Right ventricle myocardium superior (tissue), 1 donor: Measurements from ENCODE around the gene SOX15. TPM values are rescaled to one million over a fixed set of nuclear protein-coding genes. Genes with fewer than 3 reads are reported as not detected.
A peak's percentile ranks its signal among the peaks of the same experiment; 100 is the strongest.

Experiments used
- ATAC-seq: fragments of 200-7000 bp; cut with Tn5 transposase; one replicate; pipeline ENCODE4 v1.9.1; 2020; ENCODE audit warnings: mild to moderate bottlenecking; ENCODE audit not compliant: poor library complexity
- DNase-seq: peaks from one replicate; pipeline ENCODE4 v3.0.0-alpha.2; 2020
- intact Hi-C: fragments of 100-400 bp; cut with DNase I; formaldehyde crosslinking; loops from one replicate; pipeline ENCODE4 v1.11.2; 2022
- total RNA-seq: library from RNA; stranded (reverse); fragmentation: NEBNext Ultra II Directional; extraction: Animal tissue kit (Norgen Biotek cat#: 25700); gene quantifications from one replicate; pipeline ENCODE4 v1.2.1, GENCODE V29; 2021
- donor health status: DM: no; HTN: yes; CAD: no; lungs with severe emphysema.

SOX15 gene
- total RNA-seq, 1 donor from 2014 or later, result 0.91 TPM

GRCh38 chr17:7580604-7581575 is 9.0 kb downstream of the SOX15 start:
- no peak for DNase-seq
- no peak for ATAC-seq
- intact Hi-C loops, result loop anchor here (5.0 kb wide), 1 partner anchor 139 kb away; no protein-coding TSS in a partner anchor

GRCh38 chr17:7579834-7580603 is 9.9 kb downstream of the SOX15 start:
- ATAC-seq (no peak), DNase-seq (no peak)
- intact Hi-C loops, result loop anchor here (5.0 kb wide), 1 partner anchor 138 kb away; no protein-coding TSS in a partner anchor

DNA sequence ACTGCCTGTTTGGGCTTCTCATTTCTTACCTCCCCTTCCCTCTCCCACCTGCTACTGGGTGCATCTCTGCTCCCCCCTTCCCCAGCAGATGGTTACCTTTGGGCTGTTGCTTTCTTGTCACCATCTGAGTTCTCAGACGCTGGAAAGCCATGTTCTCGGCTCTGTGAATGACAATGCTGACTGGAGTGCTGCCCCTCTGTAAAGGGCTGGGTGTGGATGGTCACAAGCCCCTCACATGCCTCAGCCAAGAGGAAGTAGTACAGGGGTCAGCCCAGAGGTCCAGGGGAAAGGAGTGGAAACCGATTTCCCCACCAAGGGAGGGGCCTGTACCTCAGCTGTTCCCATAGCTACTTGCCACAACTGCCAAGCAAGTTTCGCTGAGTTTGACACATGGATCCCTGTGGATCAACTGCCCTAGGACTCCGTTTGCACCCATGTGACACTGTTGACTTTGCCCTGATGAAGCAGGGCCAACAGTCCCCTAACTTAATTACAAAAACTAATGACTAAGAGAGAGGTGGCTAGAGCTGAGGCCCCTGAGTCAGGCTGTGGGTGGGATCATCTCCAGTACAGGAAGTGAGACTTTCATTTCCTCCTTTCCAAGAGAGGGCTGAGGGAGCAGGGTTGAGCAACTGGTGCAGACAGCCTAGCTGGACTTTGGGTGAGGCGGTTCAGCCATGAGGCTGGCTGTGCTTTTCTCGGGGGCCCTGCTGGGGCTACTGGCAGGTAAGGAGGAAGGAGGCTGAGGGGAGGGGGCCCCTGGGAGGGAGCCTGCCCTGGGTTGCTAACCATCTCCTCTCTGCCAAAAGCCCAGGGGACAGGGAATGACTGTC is 10.7 kb downstream of the SOX15 start, which contains the start of gene CD68:
Gene CD68 (plus strand): TSS at position 638 of the 833 bp plus-strand sequence. CDS start 40 bp downstream, at position 678.
- DNase-seq (peak; percentile 74), ATAC-seq (peak; percentile 35)
- intact Hi-C loops, result no loop called here

GRCh38 chr17:7577327-7578199 is 12.3 kb downstream of the SOX15 start:
- DNase-seq (no peak), ATAC-seq (no peak)
- intact Hi-C loops, result no loop called here

DNA sequence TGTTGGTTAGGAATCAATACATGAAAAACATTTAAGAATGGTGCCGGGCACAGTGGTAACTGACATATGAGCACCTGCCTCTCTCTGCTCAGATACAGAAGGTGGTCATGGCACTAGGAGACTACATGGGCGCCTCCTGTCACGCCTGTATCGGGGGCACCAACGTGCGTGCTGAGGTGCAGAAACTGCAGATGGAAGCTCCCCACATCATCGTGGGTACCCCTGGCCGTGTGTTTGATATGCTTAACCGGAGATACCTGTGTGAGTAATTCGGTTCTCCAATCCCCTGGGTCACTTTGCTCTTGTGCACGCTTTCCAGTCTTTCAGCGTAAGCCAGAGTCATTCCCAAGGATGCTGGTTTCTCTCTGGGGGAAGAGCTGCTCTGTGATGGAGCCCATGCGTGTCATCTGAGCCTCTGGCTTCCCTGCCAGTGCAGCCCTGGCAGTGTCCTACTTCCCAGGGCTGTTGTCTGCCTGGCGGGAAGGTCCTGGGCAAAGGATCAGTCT is 13.4 kb downstream of the SOX15 start:
- no peak for DNase-seq
- intact Hi-C loops, result no loop called here

GRCh38 chr17:7575959-7576358 is 13.9 kb downstream of the SOX15 start:
- intact Hi-C loops, result no loop called here
- no peak for DNase-seq
- ATAC-seq, result no peak

More for the DNA sequence above, 13.4 kb downstream of the SOX15 start:
- no peak for ATAC-seq

GRCh38 chr17:7575481-7575883 is 14.4 kb downstream of the SOX15 start:
- intact Hi-C loops, result no loop called here

DNA sequence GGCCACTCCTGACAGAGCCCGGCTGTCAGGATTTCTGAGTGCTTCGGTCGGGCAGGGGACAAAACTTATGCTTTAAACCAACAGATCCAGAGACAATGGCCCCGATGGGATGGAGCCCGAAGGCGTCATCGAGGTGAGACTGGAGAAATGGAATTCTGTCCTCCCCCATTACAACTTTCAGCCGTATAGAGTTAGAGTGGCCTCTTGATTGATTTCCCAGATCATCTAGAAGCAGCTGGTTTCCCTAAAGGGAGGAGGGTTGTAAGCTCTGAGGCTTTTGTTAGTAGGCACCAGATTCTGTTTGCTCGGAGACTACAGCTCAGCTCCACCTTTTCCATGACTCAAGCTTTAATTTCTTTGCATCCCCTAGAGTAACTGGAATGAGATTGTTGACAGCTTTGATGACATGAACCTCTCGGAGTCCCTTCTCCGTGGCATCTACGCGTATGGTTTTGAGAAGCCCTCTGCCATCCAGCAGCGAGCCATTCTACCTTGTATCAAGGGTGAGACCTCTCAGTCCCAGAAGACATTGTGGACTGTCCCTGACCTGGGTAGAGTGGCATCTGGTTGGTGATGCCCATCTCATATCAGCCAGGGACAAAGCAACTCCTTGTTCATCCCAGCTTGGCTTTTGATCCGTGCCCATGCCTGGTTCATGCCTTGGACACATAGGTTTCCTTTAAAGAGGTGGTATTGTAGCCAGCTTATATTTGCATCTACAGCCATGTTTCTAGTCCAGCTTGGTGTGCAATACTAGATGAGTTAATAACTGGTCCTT is 15.5 kb downstream of the SOX15 start:
- ATAC-seq, result no peak
- no peak for DNase-seq
- intact Hi-C loops, result no loop called here

More at GRCh38 chr17:7575481-7575883, 14.4 kb downstream of the SOX15 start:
- no peak for DNase-seq
- ATAC-seq, result no peak

DNA sequence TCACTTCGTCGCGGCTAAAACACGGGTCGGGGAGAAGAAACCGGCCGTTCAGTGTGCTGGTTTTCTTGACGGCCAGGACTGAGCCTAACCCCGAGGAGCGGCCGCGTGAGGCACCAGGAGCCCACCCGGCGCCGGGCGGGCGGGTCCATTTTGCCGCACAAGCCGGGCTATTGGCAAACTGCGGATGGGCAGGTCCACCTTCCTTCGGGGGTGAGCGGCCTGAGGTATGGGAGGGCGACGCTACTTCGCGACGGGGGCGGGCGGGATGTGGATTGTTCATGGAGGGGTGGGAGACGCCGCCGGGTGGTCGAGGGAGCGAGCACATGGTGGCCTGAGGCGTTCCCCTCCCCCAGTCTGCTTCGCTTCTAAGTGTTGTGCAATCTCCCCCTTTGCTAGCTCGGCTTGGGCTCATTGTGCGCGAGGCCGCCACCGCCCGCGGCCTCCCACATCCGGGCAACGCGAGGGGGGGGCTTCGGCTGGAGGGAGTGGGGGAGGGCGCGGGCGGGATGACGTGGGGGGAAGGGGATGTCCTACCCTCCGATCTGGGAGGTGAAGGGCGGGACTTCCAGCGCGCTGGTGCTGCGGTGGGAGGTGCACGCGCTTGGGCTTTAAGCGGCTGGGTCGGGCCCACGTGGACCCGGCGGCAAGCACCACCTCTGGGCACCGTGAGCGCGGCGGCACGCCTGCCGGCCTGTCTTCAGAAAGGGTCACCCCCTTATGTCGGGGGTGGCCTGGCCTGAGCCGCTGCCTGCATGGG is 16.4 kb downstream of the SOX15 start:
- DNase-seq, result peak; percentile 92
- ATAC-seq, result peak; percentile 77
- intact Hi-C loops, result no loop called here

DNA sequence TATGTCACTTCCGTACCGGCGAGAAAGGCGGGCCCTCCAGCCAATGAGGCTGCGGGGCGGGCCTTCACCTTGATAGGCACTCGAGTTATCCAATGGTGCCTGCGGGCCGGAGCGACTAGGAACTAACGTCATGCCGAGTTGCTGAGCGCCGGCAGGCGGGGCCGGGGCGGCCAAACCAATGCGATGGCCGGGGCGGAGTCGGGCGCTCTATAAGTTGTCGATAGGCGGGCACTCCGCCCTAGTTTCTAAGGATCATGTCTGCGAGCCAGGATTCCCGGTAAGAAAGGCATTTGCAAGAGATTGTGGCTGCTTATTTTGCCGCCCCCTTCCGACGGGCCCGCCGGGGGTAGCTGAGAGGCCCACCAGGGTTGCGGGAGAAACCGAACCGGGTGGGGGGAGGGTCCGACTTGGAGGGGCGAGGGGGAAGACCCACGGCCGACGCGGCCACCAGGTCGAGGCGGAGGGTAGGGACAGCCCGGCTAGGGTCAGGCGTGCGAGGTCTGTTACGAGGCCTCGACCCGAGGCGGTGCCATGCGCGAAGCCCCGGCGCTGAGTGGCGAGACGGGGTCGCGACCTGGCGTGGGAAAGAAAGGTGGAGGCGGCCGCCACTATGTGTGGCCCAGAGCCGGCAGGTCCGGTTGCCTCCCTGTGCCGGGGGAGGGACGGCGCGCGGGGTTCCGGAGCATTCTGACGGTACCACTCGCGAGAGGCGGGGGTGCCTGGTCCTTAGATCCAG is 17.1 kb downstream of the SOX15 start:
- peak; percentile 94 for ATAC-seq
- intact Hi-C loops, result no loop called here
- peak; percentile 100 for DNase-seq

- no peak for DNase-seq
- intact Hi-C loops, result no loop called here
- no peak for ATAC-seq
Observed at GRCh38 chr17:7572338-7572587, 17.6 kb downstream of the SOX15 start.

GRCh38 chr17:7570351-7570750 is 19.5 kb downstream of the SOX15 start:
- ATAC-seq, result no peak
- DNase-seq, result no peak
- intact Hi-C loops, result no loop called here

- intact Hi-C loops, result loop anchor here (10.0 kb wide), 1 partner anchor 215 kb away; the partner anchor contains the start of genes KCTD11 and TMEM95
- DNase-seq (no peak), ATAC-seq (no peak)
Observed at GRCh38 chr17:7569571-7569970, 20.3 kb downstream of the SOX15 start.

DNA sequence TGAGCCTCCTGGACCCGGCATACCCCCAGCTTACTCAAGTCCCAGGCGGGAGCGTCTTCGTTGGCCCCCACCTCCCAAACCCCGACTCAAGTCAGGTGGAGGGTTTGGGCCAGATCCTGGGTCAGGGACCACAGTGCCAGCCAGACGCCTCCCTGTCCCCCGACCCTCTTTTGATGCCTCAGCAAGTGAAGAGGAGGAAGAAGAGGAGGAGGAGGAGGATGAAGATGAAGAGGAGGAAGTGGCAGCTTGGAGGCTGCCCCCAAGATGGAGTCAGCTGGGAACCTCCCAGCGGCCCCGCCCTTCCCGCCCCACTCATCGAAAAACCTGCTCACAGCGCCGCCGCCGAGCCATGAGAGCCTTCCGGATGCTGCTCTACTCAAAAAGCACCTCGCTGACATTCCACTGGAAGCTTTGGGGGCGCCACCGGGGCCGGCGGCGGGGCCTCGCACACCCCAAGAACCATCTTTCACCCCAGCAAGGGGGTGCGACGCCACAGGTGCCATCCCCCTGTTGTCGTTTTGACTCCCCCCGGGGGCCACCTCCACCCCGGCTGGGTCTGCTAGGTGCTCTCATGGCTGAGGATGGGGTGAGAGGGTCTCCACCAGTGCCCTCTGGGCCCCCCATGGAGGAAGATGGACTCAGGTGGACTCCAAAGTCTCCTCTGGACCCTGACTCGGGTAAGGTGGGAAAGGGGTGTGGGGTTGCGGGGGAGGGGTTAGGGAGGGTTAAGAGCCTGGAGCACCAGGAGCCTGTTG is 26.6 kb downstream of the SOX15 start:
- intact Hi-C loops, result loop anchor here (10.0 kb wide), 1 partner anchor 208 kb away; the partner anchor contains the start of genes KCTD11 and TMEM95
- DNase-seq (no peak), ATAC-seq (no peak)

GRCh38 chr17:7562208-7562605 is 27.7 kb downstream of the SOX15 start:
- intact Hi-C loops, result loop anchor here (10.0 kb wide), 1 partner anchor 207 kb away; the partner anchor contains the start of genes KCTD11 and TMEM95
- ATAC-seq, result no peak

More at GRCh38 chr17:7562208-7562605, 27.7 kb downstream of the SOX15 start:
- DNase-seq, result no peak
